Activated T-cell treated with anti-CD3 and anti-CD28 coated beads for 48 hours (primary cell): ENCODE results near the gene MEGF6.

ENCODE experiments used
- DNase-seq: peaks from one replicate; pipeline ENCODE4 v3.0.0-alpha.2; 2020; ENCODE audit warnings: low read depth

Gene MEGF6

DNA sequence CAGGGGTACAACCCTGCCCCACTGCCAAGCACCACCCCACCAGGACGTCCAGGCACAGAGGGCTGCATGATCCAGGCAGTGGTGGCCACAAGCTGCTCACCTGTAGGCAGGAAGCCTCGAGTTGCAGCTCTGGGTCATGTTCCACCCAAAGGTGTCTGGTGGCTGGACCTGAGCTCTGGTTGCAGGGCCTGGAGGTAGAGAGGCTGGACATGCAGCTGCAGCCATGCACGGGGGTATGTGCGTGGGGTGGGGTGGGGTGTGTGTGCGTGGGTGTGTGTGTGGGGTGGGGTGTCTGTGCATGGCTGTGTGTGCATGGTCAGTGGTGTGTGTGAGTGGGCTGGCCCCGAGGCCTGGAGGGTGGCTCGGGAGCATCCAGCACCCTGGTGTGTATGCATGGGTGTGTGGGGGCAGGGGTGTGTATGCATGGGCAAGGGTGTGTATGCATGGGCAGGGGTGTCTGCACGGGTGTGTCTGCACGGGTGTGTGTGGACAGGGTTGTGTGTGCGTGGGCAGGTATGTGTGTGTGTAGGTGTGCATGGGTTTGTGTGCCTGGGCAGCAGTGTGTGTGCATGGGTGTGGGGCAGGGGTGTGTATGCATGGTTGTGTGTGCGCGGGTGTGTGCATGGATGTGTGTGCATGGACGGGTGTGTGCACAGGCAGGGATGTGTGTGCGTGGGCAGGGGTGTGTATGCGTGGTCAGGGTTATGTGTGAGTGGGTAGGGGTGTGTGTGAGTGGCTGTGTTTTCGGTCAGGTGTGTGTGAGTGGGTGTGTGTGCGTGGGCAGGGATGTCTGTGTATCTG lies 141.3 kb downstream of the MEGF6 start:
- no peak for DNase-seq

GRCh38 chr1:3469104-3469848 lies 142.0 kb downstream of the MEGF6 start:
- DNase-seq = no peak

GRCh38 chr1:3468236-3469103 lies 142.8 kb downstream of the MEGF6 start:
- no peak for DNase-seq

- no peak for DNase-seq
Measured at GRCh38 chr1:3467096-3468036, 143.9 kb downstream of the MEGF6 start.

- DNase-seq = no peak
Measured at GRCh38 chr1:3466366-3467075, 144.8 kb downstream of the MEGF6 start.

GRCh38 chr1:3465935-3466321 lies 145.4 kb downstream of the MEGF6 start:
- DNase-seq = no peak

GRCh38 chr1:3465091-3465934 lies 146.0 kb downstream of the MEGF6 start:
- no peak for DNase-seq

- DNase-seq = no peak
Measured at GRCh38 chr1:3464649-3465025, 146.7 kb downstream of the MEGF6 start.

DNA sequence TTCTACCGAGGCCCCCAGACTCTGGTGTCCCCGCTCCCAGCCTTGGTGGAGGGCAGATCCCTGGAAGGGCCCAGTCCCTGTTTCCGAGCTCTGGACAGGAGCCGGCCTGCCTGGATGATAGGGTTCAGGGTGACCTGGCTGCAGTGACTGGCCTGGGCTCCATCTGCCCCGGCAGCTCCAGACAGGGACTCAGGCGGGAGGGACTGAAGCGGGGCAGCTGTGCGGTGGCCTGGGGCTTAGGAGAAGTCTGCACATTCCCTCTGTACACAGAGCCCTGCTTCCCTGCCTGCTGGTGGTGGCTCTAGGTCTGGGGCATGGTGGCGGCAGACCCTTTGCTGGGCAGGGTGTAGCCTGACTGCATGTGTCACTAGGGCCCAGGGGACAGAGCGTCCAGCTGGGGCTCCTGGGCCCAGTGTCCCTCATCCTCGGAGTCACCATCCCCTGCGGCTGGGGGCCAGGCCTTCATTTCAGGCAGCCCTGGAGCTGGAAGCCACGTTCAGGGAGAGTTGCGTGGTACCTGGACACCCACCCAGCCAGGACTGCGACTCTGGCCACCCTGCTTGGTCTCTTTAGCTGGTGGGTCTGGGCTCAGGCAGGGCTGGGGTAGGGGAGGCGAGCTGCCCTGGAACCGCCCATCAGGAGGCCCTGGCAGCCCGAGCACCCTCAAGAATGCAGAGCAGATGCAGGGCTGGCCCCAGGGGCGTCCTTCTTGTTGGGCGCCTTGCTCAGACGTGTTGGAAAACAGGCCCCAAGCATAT lies 147.2 kb downstream of the MEGF6 start:
- DNase-seq = no peak

GRCh38 chr1:3463408-3463863 lies 147.9 kb downstream of the MEGF6 start:
- DNase-seq = no peak

GRCh38 chr1:3463013-3463385 lies 148.3 kb downstream of the MEGF6 start:
- no peak for DNase-seq

- DNase-seq = no peak
Measured at GRCh38 chr1:3462356-3463012, 148.8 kb downstream of the MEGF6 start.

GRCh38 chr1:3461934-3462275 lies 149.4 kb downstream of the MEGF6 start:
- no peak for DNase-seq

GRCh38 chr1:3461238-3461933 lies 149.9 kb downstream of the MEGF6 start:
- no peak for DNase-seq

- DNase-seq = no peak
Measured at GRCh38 chr1:3460672-3461131, 150.6 kb downstream of the MEGF6 start.

GRCh38 chr1:3459940-3460671 lies 151.2 kb downstream of the MEGF6 start:
- DNase-seq = no peak
